Retinal pigment epithelial cell (primary cell): Measurements from ENCODE around the gene TESPA1.

Experiments
- DNase-seq: peaks from one replicate; pipeline ENCODE4 v3.0.0-alpha.2; 2010; ENCODE audit warnings: low read depth
- H3K4me3 ChIP-seq: 2 replicates; pipeline ENCODE4 v1.5.1; 2011; ENCODE audit warnings: mild to moderate bottlenecking, low read length, control low read depth, moderate library complexity
- TF ChIP-seq, protein P1 (sequence below): conservative IDR thresholded peaks from 2 replicates; pipeline ENCODE4 v1.5.1; 2011; ENCODE audit warnings: low read depth, low read length, control low read depth, inconsistent platforms

TESPA1 gene

DNA sequence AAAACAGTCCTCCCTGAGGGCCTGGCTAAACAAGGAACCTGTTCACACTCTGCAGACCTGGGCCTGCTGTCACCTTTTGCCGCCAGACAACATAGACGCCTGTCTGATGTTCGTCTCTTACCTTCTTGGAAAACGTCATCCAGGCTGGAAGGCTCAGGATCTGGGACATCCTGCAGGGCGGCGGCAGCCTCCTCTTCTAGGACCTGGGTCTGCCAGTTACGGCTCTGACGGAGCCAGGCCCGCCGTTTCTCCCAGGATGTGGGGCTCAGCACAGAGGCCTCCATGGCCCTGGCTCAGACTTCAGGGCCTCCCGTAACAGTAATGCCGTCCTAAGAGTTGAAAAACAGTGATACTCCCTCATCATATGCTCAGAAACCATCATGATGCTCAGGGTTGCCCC lies 10.3 kb downstream of the TESPA1 start:
- DNase-seq: no peak
- no peak overlapping the region for H3K4me3 ChIP-seq
- TF ChIP-seq, protein P1, sequence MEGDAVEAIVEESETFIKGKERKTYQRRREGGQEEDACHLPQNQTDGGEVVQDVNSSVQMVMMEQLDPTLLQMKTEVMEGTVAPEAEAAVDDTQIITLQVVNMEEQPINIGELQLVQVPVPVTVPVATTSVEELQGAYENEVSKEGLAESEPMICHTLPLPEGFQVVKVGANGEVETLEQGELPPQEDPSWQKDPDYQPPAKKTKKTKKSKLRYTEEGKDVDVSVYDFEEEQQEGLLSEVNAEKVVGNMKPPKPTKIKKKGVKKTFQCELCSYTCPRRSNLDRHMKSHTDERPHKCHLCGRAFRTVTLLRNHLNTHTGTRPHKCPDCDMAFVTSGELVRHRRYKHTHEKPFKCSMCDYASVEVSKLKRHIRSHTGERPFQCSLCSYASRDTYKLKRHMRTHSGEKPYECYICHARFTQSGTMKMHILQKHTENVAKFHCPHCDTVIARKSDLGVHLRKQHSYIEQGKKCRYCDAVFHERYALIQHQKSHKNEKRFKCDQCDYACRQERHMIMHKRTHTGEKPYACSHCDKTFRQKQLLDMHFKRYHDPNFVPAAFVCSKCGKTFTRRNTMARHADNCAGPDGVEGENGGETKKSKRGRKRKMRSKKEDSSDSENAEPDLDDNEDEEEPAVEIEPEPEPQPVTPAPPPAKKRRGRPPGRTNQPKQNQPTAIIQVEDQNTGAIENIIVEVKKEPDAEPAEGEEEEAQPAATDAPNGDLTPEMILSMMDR: no peak

DNA sequence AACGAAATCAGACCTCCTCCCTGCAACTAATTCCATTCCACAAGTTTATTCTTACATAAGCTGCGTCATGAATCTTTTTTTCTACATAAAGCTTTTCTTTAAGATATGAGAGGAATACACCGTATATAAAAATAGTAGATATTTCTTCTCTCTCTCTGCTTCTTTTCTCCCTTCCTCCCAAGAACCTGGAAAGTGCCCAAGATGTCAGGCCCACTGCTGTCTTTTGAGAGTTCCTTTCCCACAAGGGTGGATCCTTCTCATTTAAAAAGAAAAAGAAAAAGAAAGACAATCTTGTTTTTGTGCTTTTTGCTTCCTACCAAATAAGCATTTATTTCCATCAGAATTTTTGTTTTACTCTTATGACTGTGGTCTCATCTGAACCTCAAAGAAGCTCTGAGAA lies 11.0 kb downstream of the TESPA1 start:
- H3K4me3 ChIP-seq: no peak overlapping the region
- TF ChIP-seq, protein P1: no peak
- DNase-seq: no peak

DNA sequence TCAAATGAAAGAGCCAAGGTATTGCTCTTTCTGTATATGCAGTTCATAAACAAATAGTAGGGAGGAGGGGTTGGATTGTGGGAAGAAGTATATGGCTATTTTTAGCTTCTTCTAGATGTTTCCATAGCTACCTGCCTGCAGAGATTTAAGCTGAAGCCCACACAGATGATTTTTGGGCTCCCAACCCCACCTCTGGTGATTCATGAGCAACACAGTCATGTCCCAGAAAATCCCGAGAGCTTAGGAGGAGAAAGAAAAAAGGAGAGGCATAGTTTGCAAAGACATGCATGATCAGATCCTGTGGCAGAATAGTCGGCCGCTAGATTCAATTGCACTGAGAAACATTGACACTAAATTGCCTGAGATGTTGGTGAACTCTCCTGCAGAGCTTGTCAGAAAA lies 13.8 kb downstream of the TESPA1 start:
- TF ChIP-seq, protein P1: no peak
- no peak for DNase-seq
- no peak overlapping the region for H3K4me3 ChIP-seq

DNA sequence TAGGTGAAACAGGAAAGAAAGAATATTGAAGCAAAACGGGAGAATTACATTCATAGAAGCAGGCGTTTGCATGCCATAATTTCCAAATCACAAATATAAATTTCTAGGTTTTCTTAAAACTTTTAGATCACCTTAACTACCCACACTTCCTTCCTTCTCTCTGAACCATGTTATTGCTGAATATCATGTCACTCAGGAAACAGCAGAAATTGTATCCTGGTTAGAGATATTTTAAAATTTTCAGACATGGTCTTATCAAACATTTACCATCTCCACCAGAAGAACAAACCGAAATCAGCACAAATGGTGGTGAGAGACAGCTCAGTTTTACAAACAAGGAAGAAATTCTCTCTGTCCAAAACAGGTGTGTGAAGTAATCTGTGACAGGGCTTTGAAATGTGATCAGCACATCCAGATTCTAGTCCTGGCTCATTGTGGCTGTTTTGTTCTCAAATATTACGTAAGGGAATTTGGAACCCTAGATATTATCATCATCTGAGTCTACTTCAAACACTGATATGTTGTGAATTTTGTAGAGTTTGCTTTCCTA lies 16.3 kb downstream of the TESPA1 start:
- no peak overlapping the region for H3K4me3 ChIP-seq
- DNase-seq: no peak
- TF ChIP-seq, protein P1: no peak

DNA sequence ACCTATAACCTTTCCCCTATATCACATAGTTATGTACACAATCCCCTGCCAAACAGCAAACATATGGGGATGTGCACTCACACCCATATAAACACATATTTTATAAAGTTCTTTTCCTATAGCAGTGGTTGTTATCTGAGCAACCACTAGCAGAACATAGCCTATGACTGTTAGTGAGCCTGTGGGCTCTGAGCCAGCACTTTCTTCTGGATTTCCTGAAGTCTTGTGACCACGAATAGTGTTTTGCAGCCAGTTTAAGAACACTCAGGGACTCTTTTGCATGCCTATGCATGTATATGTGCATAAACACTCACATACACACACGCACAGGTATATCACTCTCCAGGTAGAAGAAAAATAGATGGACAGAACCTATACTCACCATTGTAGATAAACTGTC lies 17.1 kb downstream of the TESPA1 start:
- DNase-seq: no peak
- no peak overlapping the region for H3K4me3 ChIP-seq

DNA sequence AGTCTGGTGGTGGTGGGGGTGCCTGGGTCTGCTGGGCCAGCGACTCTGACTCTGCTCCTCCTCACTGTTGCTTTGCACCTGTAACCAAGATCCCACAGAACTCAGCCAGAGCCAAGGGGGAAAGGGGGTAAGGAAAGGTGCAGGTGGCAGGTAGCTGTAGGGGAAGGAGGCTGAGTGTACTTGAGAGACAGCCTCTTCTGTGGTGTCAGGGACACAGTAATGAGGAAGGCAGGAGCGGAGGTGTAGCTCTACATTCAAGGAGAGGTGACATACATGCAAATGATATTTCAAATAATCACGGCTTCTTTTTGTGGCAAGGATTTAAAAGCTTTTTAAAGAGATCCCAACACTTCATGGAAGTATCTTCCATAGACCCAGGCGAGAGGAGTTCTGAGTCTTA lies 23.4 kb downstream of the TESPA1 start:
- H3K4me3 ChIP-seq: no peak overlapping the region
- DNase-seq: no peak
- TF ChIP-seq, protein P1: no peak

More for the DNA sequence above, 17.1 kb downstream of the TESPA1 start:
- TF ChIP-seq, protein P1: no peak

DNA sequence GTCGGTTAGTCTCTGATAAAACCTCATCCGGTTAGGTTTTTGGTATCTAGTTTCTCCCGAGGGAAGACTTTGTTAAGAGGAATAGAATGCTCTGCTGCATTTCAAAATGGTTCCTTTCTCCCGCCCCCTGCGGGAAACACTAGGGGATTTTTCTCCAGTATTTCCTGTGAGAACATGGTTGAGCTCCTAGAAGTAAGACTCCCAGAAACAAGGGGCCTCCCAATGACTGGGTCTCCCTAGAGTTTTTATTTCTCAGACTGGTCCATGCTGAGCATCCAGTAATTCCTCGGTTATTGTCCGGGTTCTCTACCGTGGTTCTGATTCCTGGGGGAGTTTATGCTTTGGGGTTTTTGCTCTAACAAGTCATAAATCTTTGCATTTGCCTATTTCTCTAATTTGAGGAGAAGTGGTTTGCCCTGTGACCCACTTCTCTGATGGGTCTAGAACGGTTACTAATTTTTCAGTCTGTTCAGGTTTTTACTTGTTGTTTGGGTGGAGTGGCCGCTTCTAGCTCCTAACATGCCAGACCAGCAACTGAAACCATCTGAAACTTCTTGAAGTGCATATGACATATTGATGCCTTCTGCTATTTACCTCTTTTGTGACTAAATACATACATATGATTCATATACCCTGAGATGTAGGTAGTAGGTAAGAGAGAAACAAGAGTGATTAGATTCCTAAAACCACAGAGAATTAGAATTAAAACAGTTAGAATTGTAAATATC lies 25.1 kb downstream of the TESPA1 start:
- no peak for DNase-seq
- H3K4me3 ChIP-seq: no peak overlapping the region

More for the DNA sequence above, 25.1 kb downstream of the TESPA1 start:
- TF ChIP-seq, protein P1: no peak
